Measurements from ENCODE around the gene FAM131C.

Gene FAM131C

GRCh38 chr1:16120407-16120806 is 47.0 kb upstream of the FAM131C start:
- Histone ChIP-seq H3K4me3 (replicated peaks; ENCODE audit: insufficient read depth, low read length) (no peak overlapping the region), H3K27ac (replicated peaks) (no peak overlapping the region), H3K27me3 (ENCODE audit: insufficient read depth, poor library complexity, severe bottlenecking) (peaks cover 15% of the 10 kb centered on the region)
- no peak for TF ChIP-seq CTCF (IDR thresholded peaks at IDR 0.05; ENCODE audit: insufficient read depth, low read length)
- TF ChIP-seq REST (IDR thresholded peaks at IDR 0.05; ENCODE audit: insufficient replicate concordance, low read depth) = no peak
- no peak for TF ChIP-seq SPI1 (IDR thresholded peaks at IDR 0.05; ENCODE audit: borderline replicate concordance, low read depth)
- no peak for TF ChIP-seq GABPA (IDR thresholded peaks at IDR 0.05; ENCODE audit: low read depth)
- TF ChIP-seq POLR2AphosphoS5 (IDR thresholded peaks at IDR 0.05; ENCODE audit: low read depth) = no peak
- DNase-seq (ENCODE audit: low read depth in 1 of 2, low spot score in 1 of 2) = no peak

GRCh38 chr1:16119926-16120325 is 46.5 kb upstream of the FAM131C start:
- H3K27ac ChIP-seq (replicated peaks) = no peak overlapping the region
- H3K27me3 ChIP-seq (ENCODE audit: insufficient read depth, poor library complexity, severe bottlenecking) = peaks cover 15% of the 10 kb centered on the region

GRCh38 chr1:16119504-16119903 is 46.1 kb upstream of the FAM131C start:
- TF ChIP-seq GABPA (IDR thresholded peaks at IDR 0.05; ENCODE audit: low read depth) (no peak), SPI1 (IDR thresholded peaks at IDR 0.05; ENCODE audit: borderline replicate concordance, low read depth) (no peak), REST (IDR thresholded peaks at IDR 0.05; ENCODE audit: insufficient replicate concordance, low read depth) (no peak), CTCF (IDR thresholded peaks at IDR 0.05; ENCODE audit: insufficient read depth, low read length) (no peak), POLR2AphosphoS5 (IDR thresholded peaks at IDR 0.05; ENCODE audit: low read depth) (no peak)
- H3K27me3 ChIP-seq (ENCODE audit: insufficient read depth, poor library complexity, severe bottlenecking) = peaks cover 14% of the 10 kb centered on the region
- no peak overlapping the region for H3K4me3 ChIP-seq (replicated peaks; ENCODE audit: insufficient read depth, low read length)
- H3K27ac ChIP-seq (replicated peaks) = no peak overlapping the region
- DNase-seq (ENCODE audit: low read depth in 1 of 2, low spot score in 1 of 2) = no peak

More at GRCh38 chr1:16119926-16120325, 46.5 kb upstream of the FAM131C start:
- no peak for TF ChIP-seq SPI1 (IDR thresholded peaks at IDR 0.05; ENCODE audit: borderline replicate concordance, low read depth)
- TF ChIP-seq GABPA (IDR thresholded peaks at IDR 0.05; ENCODE audit: low read depth) = no peak
- TF ChIP-seq CTCF (IDR thresholded peaks at IDR 0.05; ENCODE audit: insufficient read depth, low read length) = no peak
- TF ChIP-seq POLR2AphosphoS5 (IDR thresholded peaks at IDR 0.05; ENCODE audit: low read depth) = no peak
- TF ChIP-seq REST (IDR thresholded peaks at IDR 0.05; ENCODE audit: insufficient replicate concordance, low read depth) = no peak
- no peak for DNase-seq (ENCODE audit: low read depth in 1 of 2, low spot score in 1 of 2)
- H3K4me3 ChIP-seq (replicated peaks; ENCODE audit: insufficient read depth, low read length) = no peak overlapping the region
